ENCODE measurements around the gene KCNQ5.

The KCNQ5 gene

GRCh38 chr6:72689107-72689954, 67.5 kb downstream of the KCNQ5 start:
- no peak overlapping the region for H3K4me3 ChIP-seq (ENCODE audit: low read length)
- H3K36me3 ChIP-seq (ENCODE audit: control insufficient read depth, insufficient read depth, low read length, severe bottlenecking), result no peaks in the 10 kb centered on the region
- no peaks in the 10 kb centered on the region for H3K27me3 ChIP-seq (replicated peaks; ENCODE audit: control insufficient read depth, insufficient read depth, low read length)
- no peak overlapping the region for H3K9ac ChIP-seq (ENCODE audit: low read length)
- H3K9me3 ChIP-seq (ENCODE audit: control insufficient read depth, low read length), result no peaks in the 10 kb centered on the region
- DNase-seq (ENCODE audit: low read depth), result no peak
- no peaks in the 10 kb centered on the region for H3K4me1 ChIP-seq (ENCODE audit: control insufficient read depth, insufficient read depth, low read length)

- Histone ChIP-seq H3K9ac (ENCODE audit: low read length) (no peak overlapping the region), H3K9me3 (ENCODE audit: control insufficient read depth, low read length) (no peaks in the 10 kb centered on the region), H3K36me3 (ENCODE audit: control insufficient read depth, insufficient read depth, low read length, severe bottlenecking) (no peaks in the 10 kb centered on the region), H3K4me1 (ENCODE audit: control insufficient read depth, insufficient read depth, low read length) (no peaks in the 10 kb centered on the region), H3K4me3 (ENCODE audit: low read length) (no peak overlapping the region), H3K27me3 (replicated peaks; ENCODE audit: control insufficient read depth, insufficient read depth, low read length) (no peaks in the 10 kb centered on the region)
- DNase-seq (ENCODE audit: low read depth), result no peak
Measured at GRCh38 chr6:72691249-72691648, 69.4 kb downstream of the KCNQ5 start.

GRCh38 chr6:72696055-72696454, 74.2 kb downstream of the KCNQ5 start:
- Histone ChIP-seq H3K9me3 (ENCODE audit: control insufficient read depth, low read length) (no peaks in the 10 kb centered on the region), H3K4me1 (ENCODE audit: control insufficient read depth, insufficient read depth, low read length) (no peaks in the 10 kb centered on the region), H3K9ac (ENCODE audit: low read length) (no peak overlapping the region), H3K36me3 (ENCODE audit: control insufficient read depth, insufficient read depth, low read length, severe bottlenecking) (no peaks in the 10 kb centered on the region), H3K4me3 (ENCODE audit: low read length) (no peak overlapping the region), H3K27me3 (replicated peaks; ENCODE audit: control insufficient read depth, insufficient read depth, low read length) (no peaks in the 10 kb centered on the region)
- DNase-seq (ENCODE audit: low read depth), result no peak

- Histone ChIP-seq H3K9me3 (ENCODE audit: control insufficient read depth, low read length) (no peaks in the 10 kb centered on the region), H3K4me1 (ENCODE audit: control insufficient read depth, insufficient read depth, low read length) (no peaks in the 10 kb centered on the region), H3K27me3 (replicated peaks; ENCODE audit: control insufficient read depth, insufficient read depth, low read length) (peaks cover 8% of the 10 kb centered on the region), H3K36me3 (ENCODE audit: control insufficient read depth, insufficient read depth, low read length, severe bottlenecking) (no peaks in the 10 kb centered on the region), H3K4me3 (ENCODE audit: low read length) (no peak overlapping the region), H3K9ac (ENCODE audit: low read length) (no peak overlapping the region)
- no peak for DNase-seq (ENCODE audit: low read depth)
Measured at GRCh38 chr6:72699159-72699558, 77.3 kb downstream of the KCNQ5 start.

- no peak overlapping the region for H3K4me3 ChIP-seq (ENCODE audit: low read length)
- DNase-seq (ENCODE audit: low read depth), result no peak
- peaks cover 8% of the 10 kb centered on the region for H3K27me3 ChIP-seq (replicated peaks; ENCODE audit: control insufficient read depth, insufficient read depth, low read length)
Measured at GRCh38 chr6:72702421-72702820, 80.6 kb downstream of the KCNQ5 start.

GRCh38 chr6:72703093-72703492, 81.2 kb downstream of the KCNQ5 start:
- H3K4me3 ChIP-seq (ENCODE audit: low read length), result no peak overlapping the region
- H3K9me3 ChIP-seq (ENCODE audit: control insufficient read depth, low read length), result no peaks in the 10 kb centered on the region
- H3K9ac ChIP-seq (ENCODE audit: low read length), result no peak overlapping the region
- H3K27me3 ChIP-seq (replicated peaks; ENCODE audit: control insufficient read depth, insufficient read depth, low read length), result peaks cover 8% of the 10 kb centered on the region
- no peaks in the 10 kb centered on the region for H3K4me1 ChIP-seq (ENCODE audit: control insufficient read depth, insufficient read depth, low read length)
- DNase-seq (ENCODE audit: low read depth), result no peak
- no peaks in the 10 kb centered on the region for H3K36me3 ChIP-seq (ENCODE audit: control insufficient read depth, insufficient read depth, low read length, severe bottlenecking)

More at GRCh38 chr6:72702421-72702820, 80.6 kb downstream of the KCNQ5 start:
- Histone ChIP-seq H3K9ac (ENCODE audit: low read length) (no peak overlapping the region), H3K4me1 (ENCODE audit: control insufficient read depth, insufficient read depth, low read length) (no peaks in the 10 kb centered on the region), H3K36me3 (ENCODE audit: control insufficient read depth, insufficient read depth, low read length, severe bottlenecking) (no peaks in the 10 kb centered on the region), H3K9me3 (ENCODE audit: control insufficient read depth, low read length) (no peaks in the 10 kb centered on the region)

GRCh38 chr6:72704979-72705378, 83.1 kb downstream of the KCNQ5 start:
- no peaks in the 10 kb centered on the region for H3K36me3 ChIP-seq (ENCODE audit: control insufficient read depth, insufficient read depth, low read length, severe bottlenecking)
- H3K9ac ChIP-seq (ENCODE audit: low read length), result no peak overlapping the region
- DNase-seq (ENCODE audit: low read depth), result no peak
- peaks cover 8% of the 10 kb centered on the region for H3K27me3 ChIP-seq (replicated peaks; ENCODE audit: control insufficient read depth, insufficient read depth, low read length)
- no peaks in the 10 kb centered on the region for H3K4me1 ChIP-seq (ENCODE audit: control insufficient read depth, insufficient read depth, low read length)
- H3K9me3 ChIP-seq (ENCODE audit: control insufficient read depth, low read length), result peaks cover 1% of the 10 kb centered on the region
- H3K4me3 ChIP-seq (ENCODE audit: low read length), result no peak overlapping the region

- DNase-seq (ENCODE audit: low read depth), result peak; percentile 84
- Histone ChIP-seq H3K4me1 (ENCODE audit: control insufficient read depth, insufficient read depth, low read length) (no peaks in the 10 kb centered on the region), H3K9me3 (ENCODE audit: control insufficient read depth, low read length) (peaks cover 15% of the 10 kb centered on the region), H3K9ac (ENCODE audit: low read length) (no peak overlapping the region), H3K27me3 (replicated peaks; ENCODE audit: control insufficient read depth, insufficient read depth, low read length) (no peaks in the 10 kb centered on the region), H3K36me3 (ENCODE audit: control insufficient read depth, insufficient read depth, low read length, severe bottlenecking) (no peaks in the 10 kb centered on the region), H3K4me3 (ENCODE audit: low read length) (no peak overlapping the region)
Measured at GRCh38 chr6:72709431-72709830, 87.6 kb downstream of the KCNQ5 start.

- Histone ChIP-seq H3K27me3 (replicated peaks; ENCODE audit: control insufficient read depth, insufficient read depth, low read length) (no peaks in the 10 kb centered on the region), H3K4me1 (ENCODE audit: control insufficient read depth, insufficient read depth, low read length) (no peaks in the 10 kb centered on the region), H3K4me3 (ENCODE audit: low read length) (no peak overlapping the region), H3K36me3 (ENCODE audit: control insufficient read depth, insufficient read depth, low read length, severe bottlenecking) (no peaks in the 10 kb centered on the region), H3K9ac (ENCODE audit: low read length) (no peak overlapping the region), H3K9me3 (ENCODE audit: control insufficient read depth, low read length) (peaks cover 15% of the 10 kb centered on the region)
- DNase-seq (ENCODE audit: low read depth), result no peak
Measured at GRCh38 chr6:72711731-72712130, 89.9 kb downstream of the KCNQ5 start.

GRCh38 chr6:72712910-72713309, 91.0 kb downstream of the KCNQ5 start:
- no peaks in the 10 kb centered on the region for H3K27me3 ChIP-seq (replicated peaks; ENCODE audit: control insufficient read depth, insufficient read depth, low read length)
- peak; percentile 47 for DNase-seq (ENCODE audit: low read depth)

GRCh38 chr6:72715119-72715518, 93.3 kb downstream of the KCNQ5 start:
- Histone ChIP-seq H3K4me1 (ENCODE audit: control insufficient read depth, insufficient read depth, low read length) (no peaks in the 10 kb centered on the region), H3K4me3 (ENCODE audit: low read length) (no peak overlapping the region), H3K36me3 (ENCODE audit: control insufficient read depth, insufficient read depth, low read length, severe bottlenecking) (no peaks in the 10 kb centered on the region), H3K27me3 (replicated peaks; ENCODE audit: control insufficient read depth, insufficient read depth, low read length) (no peaks in the 10 kb centered on the region), H3K9me3 (ENCODE audit: control insufficient read depth, low read length) (peaks cover 13% of the 10 kb centered on the region), H3K9ac (ENCODE audit: low read length) (no peak overlapping the region)
- DNase-seq (ENCODE audit: low read depth), result no peak

More at GRCh38 chr6:72712910-72713309, 91.0 kb downstream of the KCNQ5 start:
- no peak overlapping the region for H3K9ac ChIP-seq (ENCODE audit: low read length)
- H3K36me3 ChIP-seq (ENCODE audit: control insufficient read depth, insufficient read depth, low read length, severe bottlenecking), result no peaks in the 10 kb centered on the region
- H3K4me1 ChIP-seq (ENCODE audit: control insufficient read depth, insufficient read depth, low read length), result no peaks in the 10 kb centered on the region
- H3K4me3 ChIP-seq (ENCODE audit: low read length), result no peak overlapping the region
- H3K9me3 ChIP-seq (ENCODE audit: control insufficient read depth, low read length), result peaks cover 15% of the 10 kb centered on the region

GRCh38 chr6:72716916-72717315, 95.1 kb downstream of the KCNQ5 start:
- no peak for DNase-seq (ENCODE audit: low read depth)
- H3K36me3 ChIP-seq (ENCODE audit: control insufficient read depth, insufficient read depth, low read length, severe bottlenecking), result no peaks in the 10 kb centered on the region
- H3K27me3 ChIP-seq (replicated peaks; ENCODE audit: control insufficient read depth, insufficient read depth, low read length), result no peaks in the 10 kb centered on the region
- no peaks in the 10 kb centered on the region for H3K9me3 ChIP-seq (ENCODE audit: control insufficient read depth, low read length)
- H3K9ac ChIP-seq (ENCODE audit: low read length), result no peak overlapping the region
- H3K4me1 ChIP-seq (ENCODE audit: control insufficient read depth, insufficient read depth, low read length), result no peaks in the 10 kb centered on the region
- H3K4me3 ChIP-seq (ENCODE audit: low read length), result no peak overlapping the region

Data from adipocyte (in vitro differentiated cells).